H1 (cell line): Measurements from ENCODE around the gene SPHK1. TPM values are rescaled to one million over a fixed set of nuclear protein-coding genes. Genes with fewer than 3 reads are reported as not detected.

Source experiments
- BCL11A ChIP-seq, 2 experiments: IDR thresholded peaks; one replicate each; pipeline ENCODE4 v1.6.1; 2011; ENCODE audit warnings: low read depth in 2 of 2, low read length in 2 of 2, mild to moderate bottlenecking in 2 of 2
- EP300 ChIP-seq, 2 experiments: IDR thresholded peaks; 1 replicate in 1 of 2; 2 replicates in 1 of 2; pipeline ENCODE4 v1.6.1; 2011 to 2012; ENCODE audit warnings: low read depth in 2 of 2, low read length in 2 of 2, mild to moderate bottlenecking in 2 of 2, borderline replicate concordance in 1 of 2, inconsistent platforms in 1 of 2, moderate library complexity in 1 of 2
- GABPA ChIP-seq: IDR thresholded peaks from 2 replicates; pipeline ENCODE4 v1.6.1; 2011; ENCODE audit warnings: mild to moderate bottlenecking, low read length, moderate library complexity, borderline replicate concordance; ENCODE audit not compliant: insufficient read depth
- HDAC6 ChIP-seq: IDR thresholded peaks from one replicate; pipeline ENCODE4 v1.7.1; 2012; ENCODE audit warnings: low read depth, mild to moderate bottlenecking, inconsistent platforms, low read length, moderate library complexity
- POLR2AphosphoS5 ChIP-seq: IDR thresholded peaks from 2 replicates; pipeline ENCODE4 v1.6.1; 2011; ENCODE audit warnings: low read depth, low read length
- POU5F1 ChIP-seq: IDR thresholded peaks from 2 replicates; pipeline ENCODE4 v1.6.1; 2011; ENCODE audit warnings: low read depth, mild to moderate bottlenecking, low read length, moderate library complexity
- RNF2 ChIP-seq: fragments of 200-900, 300-1000 bp; sonication (generic); IDR thresholded peaks from 2 replicates; pipeline ENCODE4 v1.7.1; 2016; ENCODE audit warnings: borderline replicate concordance, low read depth, mild to moderate bottlenecking, antibody characterized with exemption, low read length; ENCODE audit not compliant: poor library complexity, severe bottlenecking; ENCODE audit errors: missing control alignments
- SIN3A ChIP-seq, 2 experiments: IDR thresholded peaks in 1 of 2; conservative IDR thresholded peaks in 1 of 2; 2 replicates each; pipeline ENCODE4 v1.6.1; 2011 to 2012; ENCODE audit warnings: low read length in 2 of 2, improper control_type of control experiment in 1 of 2, low read depth in 1 of 2, mild to moderate bottlenecking in 1 of 2
- SRF ChIP-seq: IDR thresholded peaks from 2 replicates; pipeline ENCODE4 v1.6.1; 2011; ENCODE audit warnings: mild to moderate bottlenecking, low read depth, low read length, moderate library complexity
- TAF7 ChIP-seq: optimal IDR thresholded peaks from 2 replicates; pipeline ENCODE3; 2011; ENCODE audit warnings: low read depth, mild to moderate bottlenecking, inconsistent platforms, low read length, moderate library complexity, borderline replicate concordance
- polyA plus RNA-seq, 7 experiments: library from polyadenylated mRNA; depleted of rRNA in 3 of 7; stranded (reverse) in 5 of 7; unstranded in 2 of 7; fragments of >200 nt in 5 of 7; fragments of 200-250 nt in 2 of 7; gene quantifications; 1 replicate in 5 of 7; 2 replicates in 1 of 7; 4 replicates in 1 of 7; pipeline versions ENCODE4 v1.2.1 to v1.2.3, GENCODE V29; 2011 to 2013; ENCODE audit warnings: missing spikeins in 2 of 7, mixed read lengths in 2 of 7
- total RNA-seq: library from RNA; stranded (reverse); fragmentation: NEBNext Ultra II Directional; extraction: Animal tissue kit (Norgen Biotek cat#: 25700); gene quantifications from 2 replicates; pipeline ENCODE4 v1.2.1, GENCODE V29; 2021
- TF ChIP-seq, protein P1 (sequence below): fragments of 300-600 bp; sonication (generic); IDR thresholded peaks from 2 replicates; pipeline ENCODE4 v1.7.1; 2012; ENCODE audit warnings: low read length, moderate library complexity, mild to moderate bottlenecking, inconsistent platforms; ENCODE audit not compliant: insufficient replicate concordance

Gene SPHK1
- total and polyA plus RNA-seq, 2 of the 8 experiments (the other 6 are each of a cell fraction or from before 2014, with no cell fraction given) = 2.4 TPM

DNA sequence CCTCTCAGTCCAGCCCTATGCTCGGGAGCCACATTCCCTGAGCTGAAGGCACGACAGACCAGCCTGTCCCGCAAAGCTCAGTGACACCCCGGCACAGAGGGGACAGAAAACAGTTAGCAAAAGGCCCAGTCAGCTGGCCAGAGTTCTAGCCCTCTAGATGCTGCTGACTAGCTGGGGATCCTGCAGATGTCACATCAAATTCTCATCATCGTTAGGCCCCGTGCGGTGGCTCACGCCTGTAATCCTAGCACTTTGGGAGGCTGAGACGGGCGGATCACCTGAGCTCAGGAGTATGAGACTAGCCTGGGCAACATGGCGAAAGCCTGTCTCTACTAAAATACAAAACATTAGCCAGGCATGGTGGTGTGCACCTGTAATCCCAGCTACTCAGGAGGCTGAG is 51.3 kb downstream of the SPHK1 start (continued):
- TF ChIP-seq, protein P1, sequence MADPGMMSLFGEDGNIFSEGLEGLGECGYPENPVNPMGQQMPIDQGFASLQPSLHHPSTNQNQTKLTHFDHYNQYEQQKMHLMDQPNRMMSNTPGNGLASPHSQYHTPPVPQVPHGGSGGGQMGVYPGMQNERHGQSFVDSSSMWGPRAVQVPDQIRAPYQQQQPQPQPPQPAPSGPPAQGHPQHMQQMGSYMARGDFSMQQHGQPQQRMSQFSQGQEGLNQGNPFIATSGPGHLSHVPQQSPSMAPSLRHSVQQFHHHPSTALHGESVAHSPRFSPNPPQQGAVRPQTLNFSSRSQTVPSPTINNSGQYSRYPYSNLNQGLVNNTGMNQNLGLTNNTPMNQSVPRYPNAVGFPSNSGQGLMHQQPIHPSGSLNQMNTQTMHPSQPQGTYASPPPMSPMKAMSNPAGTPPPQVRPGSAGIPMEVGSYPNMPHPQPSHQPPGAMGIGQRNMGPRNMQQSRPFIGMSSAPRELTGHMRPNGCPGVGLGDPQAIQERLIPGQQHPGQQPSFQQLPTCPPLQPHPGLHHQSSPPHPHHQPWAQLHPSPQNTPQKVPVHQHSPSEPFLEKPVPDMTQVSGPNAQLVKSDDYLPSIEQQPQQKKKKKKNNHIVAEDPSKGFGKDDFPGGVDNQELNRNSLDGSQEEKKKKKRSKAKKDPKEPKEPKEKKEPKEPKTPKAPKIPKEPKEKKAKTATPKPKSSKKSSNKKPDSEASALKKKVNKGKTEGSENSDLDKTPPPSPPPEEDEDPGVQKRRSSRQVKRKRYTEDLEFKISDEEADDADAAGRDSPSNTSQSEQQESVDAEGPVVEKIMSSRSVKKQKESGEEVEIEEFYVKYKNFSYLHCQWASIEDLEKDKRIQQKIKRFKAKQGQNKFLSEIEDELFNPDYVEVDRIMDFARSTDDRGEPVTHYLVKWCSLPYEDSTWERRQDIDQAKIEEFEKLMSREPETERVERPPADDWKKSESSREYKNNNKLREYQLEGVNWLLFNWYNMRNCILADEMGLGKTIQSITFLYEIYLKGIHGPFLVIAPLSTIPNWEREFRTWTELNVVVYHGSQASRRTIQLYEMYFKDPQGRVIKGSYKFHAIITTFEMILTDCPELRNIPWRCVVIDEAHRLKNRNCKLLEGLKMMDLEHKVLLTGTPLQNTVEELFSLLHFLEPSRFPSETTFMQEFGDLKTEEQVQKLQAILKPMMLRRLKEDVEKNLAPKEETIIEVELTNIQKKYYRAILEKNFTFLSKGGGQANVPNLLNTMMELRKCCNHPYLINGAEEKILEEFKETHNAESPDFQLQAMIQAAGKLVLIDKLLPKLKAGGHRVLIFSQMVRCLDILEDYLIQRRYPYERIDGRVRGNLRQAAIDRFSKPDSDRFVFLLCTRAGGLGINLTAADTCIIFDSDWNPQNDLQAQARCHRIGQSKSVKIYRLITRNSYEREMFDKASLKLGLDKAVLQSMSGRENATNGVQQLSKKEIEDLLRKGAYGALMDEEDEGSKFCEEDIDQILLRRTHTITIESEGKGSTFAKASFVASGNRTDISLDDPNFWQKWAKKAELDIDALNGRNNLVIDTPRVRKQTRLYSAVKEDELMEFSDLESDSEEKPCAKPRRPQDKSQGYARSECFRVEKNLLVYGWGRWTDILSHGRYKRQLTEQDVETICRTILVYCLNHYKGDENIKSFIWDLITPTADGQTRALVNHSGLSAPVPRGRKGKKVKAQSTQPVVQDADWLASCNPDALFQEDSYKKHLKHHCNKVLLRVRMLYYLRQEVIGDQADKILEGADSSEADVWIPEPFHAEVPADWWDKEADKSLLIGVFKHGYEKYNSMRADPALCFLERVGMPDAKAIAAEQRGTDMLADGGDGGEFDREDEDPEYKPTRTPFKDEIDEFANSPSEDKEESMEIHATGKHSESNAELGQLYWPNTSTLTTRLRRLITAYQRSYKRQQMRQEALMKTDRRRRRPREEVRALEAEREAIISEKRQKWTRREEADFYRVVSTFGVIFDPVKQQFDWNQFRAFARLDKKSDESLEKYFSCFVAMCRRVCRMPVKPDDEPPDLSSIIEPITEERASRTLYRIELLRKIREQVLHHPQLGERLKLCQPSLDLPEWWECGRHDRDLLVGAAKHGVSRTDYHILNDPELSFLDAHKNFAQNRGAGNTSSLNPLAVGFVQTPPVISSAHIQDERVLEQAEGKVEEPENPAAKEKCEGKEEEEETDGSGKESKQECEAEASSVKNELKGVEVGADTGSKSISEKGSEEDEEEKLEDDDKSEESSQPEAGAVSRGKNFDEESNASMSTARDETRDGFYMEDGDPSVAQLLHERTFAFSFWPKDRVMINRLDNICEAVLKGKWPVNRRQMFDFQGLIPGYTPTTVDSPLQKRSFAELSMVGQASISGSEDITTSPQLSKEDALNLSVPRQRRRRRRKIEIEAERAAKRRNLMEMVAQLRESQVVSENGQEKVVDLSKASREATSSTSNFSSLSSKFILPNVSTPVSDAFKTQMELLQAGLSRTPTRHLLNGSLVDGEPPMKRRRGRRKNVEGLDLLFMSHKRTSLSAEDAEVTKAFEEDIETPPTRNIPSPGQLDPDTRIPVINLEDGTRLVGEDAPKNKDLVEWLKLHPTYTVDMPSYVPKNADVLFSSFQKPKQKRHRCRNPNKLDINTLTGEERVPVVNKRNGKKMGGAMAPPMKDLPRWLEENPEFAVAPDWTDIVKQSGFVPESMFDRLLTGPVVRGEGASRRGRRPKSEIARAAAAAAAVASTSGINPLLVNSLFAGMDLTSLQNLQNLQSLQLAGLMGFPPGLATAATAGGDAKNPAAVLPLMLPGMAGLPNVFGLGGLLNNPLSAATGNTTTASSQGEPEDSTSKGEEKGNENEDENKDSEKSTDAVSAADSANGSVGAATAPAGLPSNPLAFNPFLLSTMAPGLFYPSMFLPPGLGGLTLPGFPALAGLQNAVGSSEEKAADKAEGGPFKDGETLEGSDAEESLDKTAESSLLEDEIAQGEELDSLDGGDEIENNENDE = no peak
- TF ChIP-seq SRF (no peak), EP300 (IDR thresholded peaks at IDR 0.05; ENCODE audit: borderline replicate concordance in 1 of 2, low read depth in 2 of 2, low read length in 2 of 2) (no peak), POU5F1 (no peak), BCL11A (IDR thresholded peaks at IDR 0.05; ENCODE audit: low read depth in 2 of 2, low read length in 2 of 2) (no peak), SIN3A (conservative IDR thresholded peaks at IDR 0.05 in 1 of 2, IDR thresholded peaks at IDR 0.05 in 1 of 2; ENCODE audit: low read depth in 1 of 2, low read length in 2 of 2) (no peak), TAF7 (no peak), HDAC6 (no peak), POLR2AphosphoS5 (no peak), GABPA (no peak), RNF2 (no peak)
